Neural crest cell (in vitro differentiated cells): ENCODE measurements around the gene SLC2A5. TPM values are rescaled to one million over a fixed set of nuclear protein-coding genes. Genes with fewer than 3 reads are reported as not detected.

Source experiments
- DNase-seq: peaks from one replicate; pipeline ENCODE4 v3.0.0; 2021; ENCODE audit warnings: low read depth, mixed read lengths, low spot score
- H3K27ac Mint-ChIP-seq: one replicate; pipeline ENCODE4 v1.8.0; 2021; ENCODE audit warnings: mild to moderate bottlenecking, mixed read lengths; ENCODE audit not compliant: unreplicated experiment
- H3K27me3 Mint-ChIP-seq: 2 replicates; pipeline ENCODE4 v1.8.0; 2021; ENCODE audit warnings: low read depth, mild to moderate bottlenecking, mixed read lengths
- H3K36me3 Mint-ChIP-seq: 2 replicates; pipeline ENCODE4 v1.8.0; 2021; ENCODE audit warnings: low read depth, mild to moderate bottlenecking, mixed read lengths
- H3K4me1 Mint-ChIP-seq: 2 replicates; pipeline ENCODE4 v1.8.0; 2021; ENCODE audit warnings: mixed read lengths
- H3K4me3 Mint-ChIP-seq: one replicate; pipeline ENCODE4 v1.8.0; 2021; ENCODE audit warnings: mild to moderate bottlenecking, mixed read lengths
- H3K9me3 Mint-ChIP-seq: 2 replicates; pipeline ENCODE4 v1.8.0; 2021; ENCODE audit warnings: mixed read lengths
- CTCF ChIP-seq: fragments of 200-600 bp; sonication (generic); conservative IDR thresholded peaks from 2 replicates; pipeline ENCODE4 v1.5.0; 2021; ENCODE audit warnings: antibody characterized with exemption, mild to moderate bottlenecking
- total RNA-seq: library from RNA; stranded (reverse); gene quantifications from 2 replicates; pipeline ENCODE4 v1.2.1, GENCODE V29; 2021

Gene SLC2A5
- total RNA-seq, 1 donor from 2014 or later = not detected

GRCh38 chr1:9050803-9051202, 18.6 kb downstream of the SLC2A5 start:
- Mint-ChIP-seq H3K27me3 (peaks cover 9% of the 10 kb centered on the region), H3K27ac (no peak overlapping the region), H3K36me3 (no peaks in the 10 kb centered on the region), H3K4me1 (peaks cover 7% of the 10 kb centered on the region), H3K4me3 (no peak overlapping the region), H3K9me3 (no peaks in the 10 kb centered on the region)
- TF ChIP-seq CTCF = no peak
- DNase-seq = no peak

- peaks cover 9% of the 10 kb centered on the region for H3K27me3 Mint-ChIP-seq
Measured at GRCh38 chr1:9048551-9048950, 20.9 kb downstream of the SLC2A5 start.

GRCh38 chr1:9047019-9047418, 22.4 kb downstream of the SLC2A5 start:
- no peak for DNase-seq
- peaks cover 6% of the 10 kb centered on the region for H3K27me3 Mint-ChIP-seq
- peaks cover 7% of the 10 kb centered on the region for H3K4me1 Mint-ChIP-seq
- H3K27ac Mint-ChIP-seq = no peak overlapping the region
- no peaks in the 10 kb centered on the region for H3K36me3 Mint-ChIP-seq
- no peaks in the 10 kb centered on the region for H3K9me3 Mint-ChIP-seq
- no peak overlapping the region for H3K4me3 Mint-ChIP-seq
- TF ChIP-seq CTCF = no peak

More at GRCh38 chr1:9048551-9048950, 20.9 kb downstream of the SLC2A5 start:
- H3K4me1 Mint-ChIP-seq = peaks cover 7% of the 10 kb centered on the region
- H3K36me3 Mint-ChIP-seq = no peaks in the 10 kb centered on the region
- no peak for TF ChIP-seq CTCF
- H3K4me3 Mint-ChIP-seq = no peak overlapping the region
- no peak for DNase-seq
- no peaks in the 10 kb centered on the region for H3K9me3 Mint-ChIP-seq
- H3K27ac Mint-ChIP-seq = no peak overlapping the region

- DNase-seq = no peak
- H3K36me3 Mint-ChIP-seq = no peaks in the 10 kb centered on the region
- H3K9me3 Mint-ChIP-seq = no peaks in the 10 kb centered on the region
- H3K4me1 Mint-ChIP-seq = peaks cover 3% of the 10 kb centered on the region
- no peak overlapping the region for H3K27ac Mint-ChIP-seq
- H3K4me3 Mint-ChIP-seq = no peak overlapping the region
- H3K27me3 Mint-ChIP-seq = peaks cover 3% of the 10 kb centered on the region
- no peak for TF ChIP-seq CTCF
Measured at GRCh38 chr1:9045861-9046510, 23.4 kb downstream of the SLC2A5 start.

- no peaks in the 10 kb centered on the region for H3K9me3 Mint-ChIP-seq
- no peak for DNase-seq
- no peaks in the 10 kb centered on the region for H3K36me3 Mint-ChIP-seq
- no peak for TF ChIP-seq CTCF
- H3K4me3 Mint-ChIP-seq = no peak overlapping the region
- H3K27ac Mint-ChIP-seq = no peak overlapping the region
- no peaks in the 10 kb centered on the region for H3K4me1 Mint-ChIP-seq
- no peaks in the 10 kb centered on the region for H3K27me3 Mint-ChIP-seq
Measured at GRCh38 chr1:9044236-9044635, 25.2 kb downstream of the SLC2A5 start.
